KMS-11 (cell line): Measurements from ENCODE around the gene THAP3.

Experiments
- H2AFZ ChIP-seq: fragments of 200-600 bp; sonication (generic); 2 replicates; pipeline ENCODE4 v1.6.1; 2016; ENCODE audit warnings: antibody characterized with exemption, mixed run types, low read depth
- H3K27ac ChIP-seq: fragments of 200-600 bp; sonication (generic); 2 replicates; pipeline ENCODE4 v1.6.1; 2016; ENCODE audit warnings: mild to moderate bottlenecking, mixed run types
- H3K27me3 ChIP-seq: fragments of 200-600 bp; sonication (generic); 2 replicates; pipeline ENCODE4 v1.6.1; 2017; ENCODE audit warnings: mild to moderate bottlenecking, low read depth, mixed run types, moderate library complexity; ENCODE audit not compliant: insufficient read depth
- H3K36me3 ChIP-seq: fragments of 200-600 bp; sonication (generic); 2 replicates; pipeline ENCODE4 v1.6.1; 2017; ENCODE audit warnings: mild to moderate bottlenecking, mixed run types; ENCODE audit not compliant: insufficient read depth
- H3K4me1 ChIP-seq: fragments of 200-600 bp; sonication (generic); 2 replicates; pipeline ENCODE4 v1.6.1; 2016; ENCODE audit warnings: mild to moderate bottlenecking, low read depth, mixed run types; ENCODE audit not compliant: poor library complexity, severe bottlenecking
- H3K4me2 ChIP-seq: fragments of 200-600 bp; sonication (generic); 2 replicates; pipeline ENCODE4 v1.7.0; 2016; ENCODE audit warnings: mild to moderate bottlenecking, mixed run types
- H3K4me3 ChIP-seq: fragments of 200-600 bp; sonication (generic); IDR thresholded peaks from 2 replicates; pipeline ENCODE4 v1.6.1; 2017; ENCODE audit warnings: low read depth, low read length, mixed read lengths; ENCODE audit not compliant: insufficient read depth
- H3K79me2 ChIP-seq: fragments of 200-600 bp; sonication (generic); 2 replicates; pipeline ENCODE4 v1.6.1; 2016; ENCODE audit warnings: low read depth, mixed run types; ENCODE audit not compliant: insufficient read depth
- H3K9ac ChIP-seq: fragments of 200-600 bp; sonication (generic); 2 replicates; pipeline ENCODE4 v1.6.1; 2016; ENCODE audit warnings: mild to moderate bottlenecking, mixed run types
- H4K20me1 ChIP-seq: fragments of 200-600 bp; sonication (generic); 2 replicates; pipeline ENCODE4 v1.6.1; 2016; ENCODE audit warnings: mild to moderate bottlenecking, mixed run types; ENCODE audit not compliant: insufficient read depth
- TF ChIP-seq, protein P1 (sequence below): fragments of 200-600 bp; sonication (generic); conservative IDR thresholded peaks from 2 replicates; pipeline ENCODE4 v1.6.1; 2017; ENCODE audit warnings: low read depth, mild to moderate bottlenecking, antibody characterized with exemption, low read length, moderate library complexity, mixed read lengths

The THAP3 gene

DNA sequence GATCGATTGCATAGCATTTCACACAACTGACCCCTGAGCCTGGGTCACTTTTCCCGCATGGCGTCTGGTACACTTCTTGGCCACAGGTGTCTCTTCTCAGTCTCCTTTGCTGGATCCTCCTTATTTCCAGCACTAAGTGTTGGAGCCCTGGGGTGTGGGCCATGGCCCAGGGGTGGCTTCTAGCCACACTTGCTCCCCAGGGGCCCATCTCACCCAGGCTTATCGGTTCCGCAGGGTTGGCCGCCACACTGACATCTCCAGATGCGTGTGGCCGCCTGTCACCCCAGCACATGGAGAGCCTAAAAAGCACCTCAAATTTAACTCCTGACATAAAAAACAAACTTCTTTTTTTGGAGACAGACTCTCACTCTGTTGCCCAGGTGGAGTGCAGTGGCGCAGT is 2.4 kb downstream of the THAP3 start:
- no peaks in the 10 kb centered on the region; the same call in 1 of the 2 replicates for H3K36me3 ChIP-seq
- H3K27ac ChIP-seq: no peak overlapping the region
- H3K4me2 ChIP-seq: no peak overlapping the region
- H2AFZ ChIP-seq: no peak overlapping the region
- no peaks in the 10 kb centered on the region for H3K27me3 ChIP-seq
- H3K4me1 ChIP-seq: peaks cover 25% of the 10 kb centered on the region
- TF ChIP-seq, protein P1, sequence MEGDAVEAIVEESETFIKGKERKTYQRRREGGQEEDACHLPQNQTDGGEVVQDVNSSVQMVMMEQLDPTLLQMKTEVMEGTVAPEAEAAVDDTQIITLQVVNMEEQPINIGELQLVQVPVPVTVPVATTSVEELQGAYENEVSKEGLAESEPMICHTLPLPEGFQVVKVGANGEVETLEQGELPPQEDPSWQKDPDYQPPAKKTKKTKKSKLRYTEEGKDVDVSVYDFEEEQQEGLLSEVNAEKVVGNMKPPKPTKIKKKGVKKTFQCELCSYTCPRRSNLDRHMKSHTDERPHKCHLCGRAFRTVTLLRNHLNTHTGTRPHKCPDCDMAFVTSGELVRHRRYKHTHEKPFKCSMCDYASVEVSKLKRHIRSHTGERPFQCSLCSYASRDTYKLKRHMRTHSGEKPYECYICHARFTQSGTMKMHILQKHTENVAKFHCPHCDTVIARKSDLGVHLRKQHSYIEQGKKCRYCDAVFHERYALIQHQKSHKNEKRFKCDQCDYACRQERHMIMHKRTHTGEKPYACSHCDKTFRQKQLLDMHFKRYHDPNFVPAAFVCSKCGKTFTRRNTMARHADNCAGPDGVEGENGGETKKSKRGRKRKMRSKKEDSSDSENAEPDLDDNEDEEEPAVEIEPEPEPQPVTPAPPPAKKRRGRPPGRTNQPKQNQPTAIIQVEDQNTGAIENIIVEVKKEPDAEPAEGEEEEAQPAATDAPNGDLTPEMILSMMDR: no peak
- H4K20me1 ChIP-seq: no peaks in the 10 kb centered on the region
- peaks cover 13% of the 10 kb centered on the region for H3K79me2 ChIP-seq
- no peak overlapping the region for H3K9ac ChIP-seq
- H3K4me3 ChIP-seq: no peak overlapping the region

DNA sequence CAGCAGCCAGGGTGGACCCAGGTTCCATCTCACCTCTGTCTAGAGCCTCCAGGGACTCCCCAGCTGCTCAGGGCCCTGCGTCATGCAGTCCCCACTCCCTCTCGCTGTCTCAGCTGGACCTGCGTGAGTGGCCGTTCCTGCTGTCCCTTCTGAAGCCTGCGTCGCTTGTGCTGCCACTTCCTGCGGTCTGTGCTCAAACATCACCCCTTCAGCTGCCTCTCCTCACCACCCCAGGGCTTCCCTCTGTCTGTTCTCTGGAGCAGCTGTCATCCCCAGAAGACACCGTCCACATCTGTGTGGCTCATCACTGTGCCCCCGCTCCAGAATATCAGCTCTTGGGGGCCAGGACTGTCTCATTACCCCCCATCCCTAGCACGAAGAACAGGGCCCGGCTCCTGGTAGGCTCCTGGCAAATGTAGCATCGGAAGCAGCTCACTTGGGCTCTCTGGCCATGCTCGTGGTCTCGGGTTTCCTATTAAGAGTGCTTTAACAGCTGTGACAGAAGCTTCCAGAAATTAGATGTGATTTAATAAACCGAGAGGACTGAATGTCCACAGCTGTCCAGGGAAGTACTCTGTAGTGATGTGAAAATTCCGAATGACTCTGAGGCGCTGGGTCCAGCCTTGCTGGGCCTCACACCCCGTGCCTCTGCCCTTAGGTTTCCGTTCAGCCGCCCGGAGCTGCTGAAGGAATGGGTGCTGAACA is 3.3 kb downstream of the THAP3 start:
- TF ChIP-seq, protein P1: no peak
- Histone ChIP-seq H3K4me1 (peaks cover 25% of the 10 kb centered on the region), H3K36me3 (no peaks in the 10 kb centered on the region), H3K79me2 (peaks cover 13% of the 10 kb centered on the region), H4K20me1 (no peaks in the 10 kb centered on the region), H3K4me3 (no peak overlapping the region), H3K9ac (no peak overlapping the region), H3K27me3 (no peaks in the 10 kb centered on the region), H3K4me2 (no peak overlapping the region), H3K27ac (no peak overlapping the region), H2AFZ (no peak overlapping the region)

DNA sequence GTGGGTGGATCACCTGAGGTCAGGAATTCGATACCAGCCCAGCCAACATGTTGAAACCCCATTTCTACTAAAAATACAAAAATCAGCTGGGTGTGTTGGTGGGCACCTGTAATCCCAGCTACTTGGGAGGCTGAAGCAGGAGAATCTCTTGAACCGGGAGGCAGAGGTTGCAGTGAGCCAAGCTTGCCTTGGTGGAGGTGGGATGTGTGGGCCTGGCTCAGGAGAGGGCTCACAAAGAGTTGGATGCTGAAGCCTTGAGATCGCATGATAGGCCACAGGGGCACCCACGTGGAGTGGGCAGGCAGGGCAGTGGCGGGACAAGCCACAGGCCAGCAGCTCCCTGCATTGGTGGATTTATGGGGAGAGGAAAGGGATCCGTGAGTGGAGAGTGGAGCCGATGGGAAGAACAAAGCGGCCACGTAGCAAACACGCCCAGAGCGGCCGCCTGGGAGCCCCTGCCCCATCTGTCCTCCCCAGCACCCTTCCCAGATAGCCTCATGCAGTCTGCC is 4.4 kb downstream of the THAP3 start:
- Histone ChIP-seq H3K36me3 (no peaks in the 10 kb centered on the region), H3K27ac (no peak overlapping the region), H3K4me3 (no peak overlapping the region), H3K4me2 (no peak overlapping the region), H3K27me3 (no peaks in the 10 kb centered on the region), H2AFZ (no peak overlapping the region), H4K20me1 (no peaks in the 10 kb centered on the region), H3K4me1 (peaks cover 18% of the 10 kb centered on the region), H3K79me2 (peaks cover 13% of the 10 kb centered on the region), H3K9ac (no peak overlapping the region)
- TF ChIP-seq, protein P1: no peak

DNA sequence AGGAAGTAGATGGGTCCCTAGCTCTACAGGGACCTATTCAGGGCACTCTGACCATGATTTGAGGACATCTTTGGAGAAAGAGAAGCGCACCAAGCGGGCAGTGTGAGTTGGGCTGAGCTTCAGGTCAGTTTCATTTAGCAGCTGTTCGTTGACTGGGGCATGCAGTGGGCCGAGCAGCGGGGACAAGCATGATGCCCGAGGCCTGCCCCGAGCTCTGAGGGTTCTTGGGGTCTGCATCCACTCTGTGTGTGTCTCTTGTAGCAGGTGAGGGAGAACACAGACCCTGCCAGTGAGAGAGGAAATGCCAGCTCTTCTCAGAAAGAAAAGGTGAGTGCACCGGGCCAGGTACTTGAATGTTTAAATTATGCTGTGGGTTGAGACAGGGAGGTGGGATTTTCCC is 5.4 kb downstream of the THAP3 start:
- Histone ChIP-seq H2AFZ (no peak overlapping the region), H3K27me3 (no peaks in the 10 kb centered on the region), H3K4me1 (peaks cover 10% of the 10 kb centered on the region), H3K36me3 (no peaks in the 10 kb centered on the region), H3K9ac (no peak overlapping the region), H3K27ac (no peak overlapping the region), H3K4me3 (no peak overlapping the region), H3K4me2 (no peak overlapping the region), H4K20me1 (no peaks in the 10 kb centered on the region), H3K79me2 (peaks cover 13% of the 10 kb centered on the region; the same call in 1 of the 2 replicates)
- TF ChIP-seq, protein P1: no peak
